Common myeloid progenitor, CD34-positive (primary cell): ENCODE data around the gene RUNX2.

Experiments
- CTCF ChIA-PET: fragments of 350-600 bp; sonication (Branson Sonifier 250); formaldehyde crosslinking; loops from one replicate; lab custom pipeline; 2021; ENCODE audit warnings: antibody characterized with exemption; lab: Charles Lee
- POLR2A ChIA-PET: fragments of 350-600 bp; sonication (Branson Sonifier 250); formaldehyde crosslinking; loops from one replicate; lab custom pipeline; 2021; ENCODE audit warnings: antibody characterized with exemption; lab: Charles Lee
- DNase-seq, 3 donors: peaks; one replicate each; pipeline versions ENCODE4 v3.0.0 to v3.0.0-alpha.2; 2013
- H3K27ac ChIP-seq, 2 experiments: 1 replicate in 1 of 2; 2 replicates in 1 of 2; pipeline ENCODE4 v1.7.0; 2013; ENCODE audit warnings: inconsistent platforms in 2 of 2, low read length in 2 of 2, mild to moderate bottlenecking in 2 of 2, low read depth in 1 of 2, moderate library complexity in 1 of 2; ENCODE audit not compliant: severe bottlenecking in 2 of 2, insufficient read depth in 1 of 2, poor library complexity in 1 of 2
- H3K27me3 ChIP-seq, 5 experiments: replicated peaks in 2 of 5; 1 replicate in 3 of 5; 2 replicates in 2 of 5; pipeline versions ENCODE4 v1.6.1 to v1.7.0; 2013; ENCODE audit warnings: low read length in 4 of 5, mild to moderate bottlenecking in 2 of 5, moderate library complexity in 2 of 5, inconsistent platforms in 1 of 5; ENCODE audit not compliant: insufficient read depth in 5 of 5, control insufficient read depth in 4 of 5
- H3K36me3 ChIP-seq, 4 experiments: 1 replicate in 2 of 4; 2 replicates in 2 of 4; pipeline versions ENCODE4 v1.6.1 to v1.7.0; 2013; ENCODE audit warnings: low read length in 3 of 4, control low read depth in 1 of 4, mild to moderate bottlenecking in 1 of 4; ENCODE audit not compliant: control insufficient read depth in 4 of 4, insufficient read depth in 4 of 4
- H3K4me1 ChIP-seq, 4 experiments: 1 replicate in 3 of 4; 2 replicates in 1 of 4; pipeline versions ENCODE4 v1.6.1 to v1.7.1; 2013; ENCODE audit warnings: low read length in 3 of 4, mild to moderate bottlenecking in 3 of 4, control low read depth in 1 of 4, inconsistent platforms in 1 of 4, moderate library complexity in 1 of 4; ENCODE audit not compliant: control insufficient read depth in 4 of 4, insufficient read depth in 4 of 4; ENCODE audit errors: control extremely low read depth in 1 of 4
- H3K4me3 ChIP-seq, 7 experiments: 1 replicate in 4 of 7; 2 replicates in 3 of 7; pipeline versions ENCODE4 v1.5.1 to v1.7.0; 2013; ENCODE audit warnings: mild to moderate bottlenecking in 7 of 7, low read length in 6 of 7, moderate library complexity in 6 of 7, inconsistent platforms in 2 of 7, low read depth in 2 of 7, control low read depth in 1 of 7; ENCODE audit not compliant: insufficient read depth in 4 of 7, control insufficient read depth in 1 of 7; ENCODE audit errors: extremely low read depth in 1 of 7
- H3K9me3 ChIP-seq, 5 experiments: 1 replicate in 4 of 5; 2 replicates in 1 of 5; pipeline versions ENCODE4 v1.6.1 to v1.7.1; 2013; ENCODE audit warnings: low read length in 4 of 5, mild to moderate bottlenecking in 2 of 5, inconsistent platforms in 1 of 5, low read depth in 1 of 5, moderate library complexity in 1 of 5; ENCODE audit not compliant: control insufficient read depth in 4 of 5, insufficient read depth in 2 of 5; ENCODE audit errors: control extremely low read depth in 1 of 5
- WGBS: methylation state at CpG from one replicate; pipeline ENCODE4 v1.1.5; 2013; ENCODE audit not compliant: insufficient coverage; 5-methylcytosine and 5-hydroxymethylcytosine counted together

Gene RUNX2

DNA sequence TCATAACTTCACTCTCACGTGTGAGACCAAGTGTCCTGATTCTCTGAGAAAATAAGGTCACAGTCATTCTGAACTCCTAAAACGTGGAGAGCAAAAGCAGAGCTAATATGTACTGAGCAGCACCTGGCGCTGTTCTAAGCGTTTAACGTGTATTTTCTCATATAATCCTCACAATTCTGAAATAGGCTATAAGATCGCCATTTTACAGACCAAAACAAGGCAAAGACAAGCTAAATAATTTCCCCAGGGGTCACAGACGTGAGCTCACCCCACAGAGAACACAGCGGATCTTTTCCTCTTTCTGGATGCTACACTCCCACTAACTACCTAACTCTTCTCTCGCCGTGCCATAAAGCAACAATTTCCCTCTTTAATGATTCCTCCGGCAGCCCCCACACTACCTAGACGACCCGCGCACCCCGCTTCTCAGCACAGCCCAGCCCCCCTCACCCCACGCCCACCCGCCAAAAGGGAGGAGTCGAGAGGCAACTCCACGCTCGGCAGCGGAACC lies 49.0 kb downstream of the RUNX2 start:
- Histone ChIP-seq H3K4me3 (peak overlapping the region; percentile 63 to 99 (median 89)), H3K4me1 (peaks cover 9 to 24% (median 14%) of the 10 kb centered on the region in 4 experiments), H3K36me3 (no peaks in the 10 kb centered on the region), H3K27me3 (no peaks in the 10 kb centered on the region), H3K27ac (peak overlapping the region; percentile 92 to 97), H3K9me3 (no peaks in the 10 kb centered on the region)
- ChIA-PET CTCF (interaction anchor here (1.6 kb wide), 1 partner anchor 42 kb away, joined by 11 read pairs; no protein-coding TSS in a partner anchor), POLR2A (interaction anchor here (1.4 kb wide), 1 partner anchor 42 kb away, joined by 3 read pairs; no protein-coding TSS in a partner anchor)
- peak in 1 of 3 donors; percentile 6 for DNase-seq
- 0% methylated on average over 15 of the region's 21 CpGs for WGBS

DNA sequence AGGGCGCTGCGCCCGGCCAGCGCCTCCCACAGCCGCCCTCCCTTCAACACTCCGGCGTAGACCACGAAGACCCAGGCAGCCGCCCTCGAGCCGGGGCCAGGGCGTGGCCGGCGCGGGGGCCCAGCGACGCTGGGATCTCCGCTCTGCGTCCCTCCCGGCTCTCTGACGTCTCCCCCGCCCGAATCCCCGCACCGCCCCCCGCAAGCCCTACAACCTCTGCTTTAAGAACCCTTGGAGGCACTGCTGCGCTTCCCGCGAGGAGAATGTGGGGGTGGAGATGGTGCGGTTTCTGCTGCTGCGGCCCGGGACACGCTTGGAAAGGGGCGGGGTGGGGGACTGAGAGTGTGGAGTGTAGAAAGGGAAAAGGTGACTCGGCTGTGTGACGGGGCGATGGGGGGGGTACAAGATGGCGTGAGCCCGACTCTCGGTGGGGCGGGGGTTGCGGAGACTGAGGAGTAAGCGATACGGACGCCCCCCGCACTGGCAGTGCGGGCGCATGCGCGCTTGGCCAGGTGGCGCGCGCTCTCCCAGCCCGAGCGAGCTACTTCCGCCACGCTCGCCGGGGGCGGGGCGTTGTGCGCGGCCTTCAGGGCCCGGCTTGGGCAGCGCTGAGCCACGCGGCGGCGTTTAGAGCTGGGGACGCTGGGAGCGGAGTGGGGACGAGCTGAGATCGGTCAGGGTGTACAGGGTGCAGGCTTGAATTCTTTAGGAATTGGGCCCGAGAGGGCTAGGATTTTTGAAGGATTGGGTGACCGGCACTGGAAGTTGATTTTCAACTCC lies 49.6 kb downstream of the RUNX2 start, which contains the start of gene SUPT3H:
SUPT3H (minus strand) TSS at position 381 of the 780 bp plus-strand sequence.
- DNase-seq, result peak; percentile 97 to 99 (median 99)
- 0% methylated on average over 38 of the region's 75 CpGs for WGBS
- peak within 1 kb of the TSS; percentile 92 to 97 for H3K27ac ChIP-seq
- ChIA-PET CTCF (interaction anchor here (1.1 to 1.6 kb wide), 2 partner anchors 42 to 545 kb away, joined by 3 to 11 read pairs; no protein-coding TSS in a partner anchor), POLR2A (interaction anchor here (0.6 to 1.4 kb wide), 6 partner anchors 20 to 84 kb away, joined by 3 read pairs; no protein-coding TSS in a partner anchor)
- no peaks in the 10 kb centered on the region for H3K9me3 ChIP-seq
- H3K4me3 ChIP-seq, result peak within 1 kb of the TSS; percentile 63 to 99 (median 89)
- H3K27me3 ChIP-seq, result no peaks in the 10 kb centered on the region
- no peaks in the 10 kb centered on the region for H3K36me3 ChIP-seq
- peaks cover 9 to 24% (median 14%) of the 10 kb centered on the region in 4 experiments for H3K4me1 ChIP-seq

DNA sequence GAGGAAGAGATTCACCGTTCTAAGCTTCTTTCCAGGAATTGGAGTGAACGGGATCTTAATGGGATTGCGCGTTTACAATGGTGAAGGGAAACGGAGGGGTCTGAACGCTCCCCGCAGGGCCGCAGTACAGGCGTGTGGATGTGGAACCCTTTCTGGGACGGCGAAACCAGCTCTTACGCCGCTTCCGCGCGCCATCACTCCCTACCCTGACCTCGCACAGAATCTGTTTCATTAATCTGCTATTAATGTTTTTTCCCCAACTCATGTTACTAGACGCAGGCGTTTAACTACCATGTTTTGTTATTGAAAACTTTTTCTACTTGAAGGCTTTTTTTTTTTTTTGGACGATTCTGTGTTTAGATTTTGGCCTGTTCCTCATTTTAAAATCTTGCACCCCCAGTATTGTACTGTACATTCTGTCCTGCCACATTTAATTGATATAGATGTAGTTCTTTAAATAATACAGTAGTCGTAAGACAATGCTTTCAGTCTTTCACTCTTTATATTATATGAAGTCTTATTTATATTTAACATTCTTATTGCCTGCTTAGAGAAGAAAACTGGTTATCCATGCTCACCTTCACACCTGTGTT lies 50.3 kb downstream of the RUNX2 start:
- no peaks in the 10 kb centered on the region for H3K27me3 ChIP-seq
- peaks cover 9 to 24% (median 14%) of the 10 kb centered on the region in 4 experiments for H3K4me1 ChIP-seq
- peak overlapping the region; percentile 92 to 97 for H3K27ac ChIP-seq
- no peaks in the 10 kb centered on the region for H3K9me3 ChIP-seq
- ChIA-PET CTCF (interaction anchor here (1.1 to 1.6 kb wide), 2 partner anchors 41 to 544 kb away, joined by 3 to 11 read pairs; no protein-coding TSS in a partner anchor), POLR2A (interaction anchor here (0.6 to 1.4 kb wide), 6 partner anchors 20 to 84 kb away, joined by 3 read pairs; no protein-coding TSS in a partner anchor)
- peak; percentile 44 to 70 (median 62) for DNase-seq
- H3K36me3 ChIP-seq, result no peaks in the 10 kb centered on the region
- H3K4me3 ChIP-seq, result peak overlapping the region; percentile 63 to 99 (median 89)
- under 1% methylated on average over 16 of the region's 21 CpGs for WGBS

DNA sequence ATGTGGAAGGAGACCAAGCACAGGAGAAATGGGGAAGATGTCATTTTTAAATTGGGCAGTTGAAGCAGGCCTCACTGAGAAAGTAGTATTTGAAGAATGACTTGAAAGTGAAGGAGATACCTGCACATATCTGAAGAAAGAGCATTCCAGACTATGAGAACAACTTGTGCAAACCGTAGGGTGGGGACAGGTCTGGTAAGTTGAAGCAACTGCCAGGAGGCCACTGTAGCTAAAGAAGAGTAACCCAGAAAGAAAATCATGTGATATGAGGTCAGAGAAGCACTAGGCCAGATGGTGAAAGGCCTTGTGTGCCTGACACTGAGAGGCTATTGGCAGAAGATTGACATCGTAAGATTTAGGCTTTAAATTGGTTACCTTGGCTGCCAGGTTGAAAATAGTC lies 54.3 kb downstream of the RUNX2 start:
- ChIA-PET POLR2A (no interaction called here), CTCF (interaction anchor here (1.3 kb wide), 1 partner anchor 728 kb away, joined by 4 read pairs; no protein-coding TSS in a partner anchor)
- H3K4me3 ChIP-seq, result no peak overlapping the region
- WGBS, result 100% methylated on average over 2 of the region's 2 CpGs
- no peak overlapping the region for H3K27ac ChIP-seq
- H3K27me3 ChIP-seq, result no peaks in the 10 kb centered on the region
- H3K36me3 ChIP-seq, result no peaks in the 10 kb centered on the region
- no peaks in the 10 kb centered on the region for H3K9me3 ChIP-seq
- no peak for DNase-seq
- peaks cover 3 to 13% (median 6%) of the 10 kb centered on the region in 4 experiments for H3K4me1 ChIP-seq

DNA sequence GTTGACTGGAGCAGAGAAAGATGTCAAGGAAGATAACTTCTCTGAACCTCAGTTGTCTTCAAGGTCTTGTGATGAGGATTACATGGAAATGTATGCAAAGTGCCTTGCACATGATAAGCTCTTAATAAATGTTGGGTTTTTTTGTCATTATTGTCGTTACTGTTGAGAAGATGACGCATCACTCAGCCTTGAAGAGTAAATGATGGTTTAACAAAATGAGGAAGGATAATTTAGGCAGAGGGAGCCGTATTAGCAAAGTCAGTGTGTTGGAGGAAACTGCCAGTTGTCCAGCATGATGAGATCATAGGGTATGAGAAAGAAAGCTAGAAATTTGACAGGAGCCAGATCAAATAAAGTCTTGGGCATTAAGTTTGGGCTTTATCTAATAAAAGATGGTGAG lies 58.4 kb downstream of the RUNX2 start:
- DNase-seq, result peak in 2 of 3 donors; percentile 28 to 40
- ChIA-PET POLR2A (no interaction called here), CTCF (interaction anchor here (0.8 to 1.0 kb wide), 2 partner anchors 12 to 21 kb away, joined by 3 read pairs; no protein-coding TSS in a partner anchor)
- Histone ChIP-seq H3K27me3 (no peaks in the 10 kb centered on the region), H3K4me1 (no peaks in the 10 kb centered on the region), H3K9me3 (no peaks in the 10 kb centered on the region), H3K36me3 (no peaks in the 10 kb centered on the region), H3K27ac (no peak overlapping the region), H3K4me3 (no peak overlapping the region)
- 79% methylated on average over 3 of the region's 3 CpGs for WGBS

DNA sequence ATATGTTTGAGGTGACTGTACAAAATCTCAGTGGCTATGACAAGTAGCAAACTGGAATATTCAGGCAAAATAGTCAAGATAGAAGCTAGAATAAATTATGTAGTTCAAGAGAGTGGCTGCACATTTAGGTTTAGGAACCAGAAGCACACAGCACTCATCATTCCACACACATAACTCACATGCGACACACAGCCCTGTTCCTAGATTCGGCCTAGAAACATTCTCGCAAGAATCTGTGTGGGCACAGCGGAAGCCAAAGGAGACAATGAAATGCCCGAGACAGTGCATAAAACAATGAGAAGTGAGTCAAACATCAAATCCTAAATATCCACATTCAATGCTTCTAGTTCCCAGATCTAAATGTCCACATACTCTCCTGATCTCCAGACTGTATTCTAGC lies 59.1 kb downstream of the RUNX2 start:
- H3K4me3 ChIP-seq, result no peak overlapping the region
- H3K27ac ChIP-seq, result no peak overlapping the region
- WGBS, result 97% methylated on average over 5 of the region's 5 CpGs
- H3K36me3 ChIP-seq, result no peaks in the 10 kb centered on the region
- no peaks in the 10 kb centered on the region for H3K27me3 ChIP-seq
- CTCF ChIA-PET, result no interaction called here
- H3K9me3 ChIP-seq, result no peaks in the 10 kb centered on the region
- POLR2A ChIA-PET, result no interaction called here
- DNase-seq, result no peak
- H3K4me1 ChIP-seq, result no peaks in the 10 kb centered on the region
